Measurements from ENCODE around the gene THAP3.

DNA sequence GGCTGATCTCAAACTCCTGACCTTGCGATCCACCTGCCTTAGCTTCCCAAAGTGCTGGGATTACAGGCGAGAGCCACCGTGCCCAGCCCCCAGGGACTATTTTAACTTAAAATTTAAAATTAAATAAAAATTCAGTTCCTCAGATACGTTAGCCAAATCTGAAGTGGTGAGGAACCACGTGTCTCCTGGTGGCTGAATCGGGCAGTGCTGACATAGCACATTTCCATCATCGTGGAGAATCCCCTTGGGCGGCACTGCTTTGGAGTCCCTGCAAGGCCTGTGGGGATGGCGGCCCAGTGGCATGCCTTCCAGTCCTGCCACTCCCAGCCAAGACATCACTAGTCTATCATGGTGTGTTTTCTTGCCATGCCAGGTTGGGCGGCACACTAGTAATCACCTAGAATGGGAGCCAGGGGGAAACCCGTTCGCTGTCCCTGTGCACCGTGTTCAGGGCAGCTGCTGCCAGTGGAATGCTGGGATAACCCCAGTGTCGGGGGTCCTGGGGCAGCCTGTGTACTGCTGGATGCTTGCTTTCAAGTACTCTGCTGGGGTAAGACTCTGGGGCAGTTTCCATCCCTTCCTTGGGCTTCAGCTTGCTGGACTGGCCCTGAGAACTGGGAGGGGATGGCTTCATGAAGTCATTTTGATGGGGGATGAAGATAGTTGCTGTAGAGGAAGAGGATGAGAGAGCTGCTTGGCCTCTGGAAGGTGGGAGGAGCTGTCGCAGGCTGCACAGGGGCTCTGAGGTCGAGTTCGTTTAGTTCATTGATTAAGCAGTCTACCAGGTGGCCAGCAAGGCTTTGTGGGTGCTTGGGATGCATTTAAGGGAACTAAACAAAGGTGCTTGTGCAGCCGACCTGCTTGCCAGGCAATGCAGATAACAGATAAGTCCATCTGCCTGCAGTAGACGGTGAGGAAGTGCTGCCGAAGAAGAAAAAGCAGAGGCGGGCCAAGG lies 40.3 kb upstream of the THAP3 start:
- TF ChIP-seq, protein P1, sequence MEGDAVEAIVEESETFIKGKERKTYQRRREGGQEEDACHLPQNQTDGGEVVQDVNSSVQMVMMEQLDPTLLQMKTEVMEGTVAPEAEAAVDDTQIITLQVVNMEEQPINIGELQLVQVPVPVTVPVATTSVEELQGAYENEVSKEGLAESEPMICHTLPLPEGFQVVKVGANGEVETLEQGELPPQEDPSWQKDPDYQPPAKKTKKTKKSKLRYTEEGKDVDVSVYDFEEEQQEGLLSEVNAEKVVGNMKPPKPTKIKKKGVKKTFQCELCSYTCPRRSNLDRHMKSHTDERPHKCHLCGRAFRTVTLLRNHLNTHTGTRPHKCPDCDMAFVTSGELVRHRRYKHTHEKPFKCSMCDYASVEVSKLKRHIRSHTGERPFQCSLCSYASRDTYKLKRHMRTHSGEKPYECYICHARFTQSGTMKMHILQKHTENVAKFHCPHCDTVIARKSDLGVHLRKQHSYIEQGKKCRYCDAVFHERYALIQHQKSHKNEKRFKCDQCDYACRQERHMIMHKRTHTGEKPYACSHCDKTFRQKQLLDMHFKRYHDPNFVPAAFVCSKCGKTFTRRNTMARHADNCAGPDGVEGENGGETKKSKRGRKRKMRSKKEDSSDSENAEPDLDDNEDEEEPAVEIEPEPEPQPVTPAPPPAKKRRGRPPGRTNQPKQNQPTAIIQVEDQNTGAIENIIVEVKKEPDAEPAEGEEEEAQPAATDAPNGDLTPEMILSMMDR (IDR thresholded peaks at IDR 0.05; ENCODE audit: low read length): no peak
- TF ChIP-seq EZH2 (optimal IDR thresholded peaks at IDR 0.05; ENCODE audit: low read depth, low read length): no peak
